GM12892 (cell line): ENCODE data around the gene LAMTOR4.

Source experiments
- POLR2A ChIP-seq: IDR thresholded peaks from 2 replicates; pipeline ENCODE4 v1.6.1; 2011; ENCODE audit warnings: low read depth, low read length, control low read depth
- POLR2AphosphoS5 ChIP-seq: IDR thresholded peaks from 2 replicates; pipeline ENCODE4 v1.6.1; 2011; ENCODE audit warnings: low read depth, low read length, control low read depth
- TAF1 ChIP-seq: IDR thresholded peaks from 2 replicates; pipeline ENCODE4 v1.6.1; 2011; ENCODE audit warnings: low read depth, mild to moderate bottlenecking, control low read depth, low read length, borderline replicate concordance

DNA sequence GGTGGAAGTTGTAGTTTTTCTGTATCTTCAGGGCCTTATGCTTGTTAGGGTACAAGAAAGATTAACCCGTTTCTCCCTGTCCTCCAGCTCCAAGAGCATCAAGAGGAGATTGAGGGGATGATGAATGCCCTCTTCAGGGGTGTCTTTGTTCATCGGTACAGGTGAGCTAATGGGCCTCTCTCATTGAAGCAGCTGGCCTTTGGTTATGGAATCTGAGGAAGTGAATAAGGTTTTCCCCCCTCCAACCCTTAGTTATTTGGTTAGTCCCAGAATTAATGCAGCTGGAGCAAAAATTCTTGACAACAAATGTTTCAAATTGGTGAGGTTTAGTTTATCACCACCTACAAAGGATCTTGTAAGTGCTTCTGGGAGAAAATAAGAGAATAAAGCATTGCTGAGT, 46.5 kb downstream of the LAMTOR4 start:
- TF ChIP-seq POLR2A = no peak
- TF ChIP-seq POLR2AphosphoS5 = no peak
- no peak for TF ChIP-seq TAF1
